ENCODE results near the gene MRPL38.
A peak's percentile ranks its signal among the peaks of the same experiment; 100 is the strongest.

Gene MRPL38

GRCh38 chr17:75909051-75909811, 4.5 kb upstream of the MRPL38 start:
- Histone ChIP-seq H3K9me3 (ENCODE audit: insufficient read depth, low read length, severe bottlenecking) (no peaks in the 10 kb centered on the region), H3K27me3 (ENCODE audit: insufficient read depth, low read length, poor library complexity) (no peaks in the 10 kb centered on the region), H3K27ac (ENCODE audit: low read length) (no peak overlapping the region), H3K4me2 (ENCODE audit: insufficient read depth, low read length) (no peak overlapping the region), H3K4me1 (ENCODE audit: insufficient read depth, low read length) (peaks cover 14% of the 10 kb centered on the region), H3K9ac (ENCODE audit: low read depth, low read length) (no peak overlapping the region), H2AFZ (ENCODE audit: low read depth, low read length) (no peak overlapping the region), H3K4me3 (ENCODE audit: low read depth in 1 of 2, low read length in 2 of 2) (no peak overlapping the region), H4K20me1 (ENCODE audit: insufficient read depth, low read length) (no peaks in the 10 kb centered on the region), H3K79me2 (ENCODE audit: insufficient read depth, low read length) (peaks cover 12% of the 10 kb centered on the region), H3K36me3 (ENCODE audit: insufficient read depth, low read length) (peaks cover 10% of the 10 kb centered on the region)
- TF ChIP-seq CTCF (IDR thresholded peaks at IDR 0.05; ENCODE audit: borderline replicate concordance, extremely low read depth, low read length, poor library complexity, severe bottlenecking): no peak
- no peak for TF ChIP-seq EZH2 (IDR thresholded peaks at IDR 0.05; ENCODE audit: borderline replicate concordance, low read depth, low read length, severe bottlenecking)
- DNase-seq: peak; percentile 56
- ATAC-seq (ENCODE audit: insufficient read depth, low read depth): no peak

- Histone ChIP-seq H3K9ac (ENCODE audit: low read depth, low read length) (no peak overlapping the region), H3K79me2 (ENCODE audit: insufficient read depth, low read length) (peaks cover 22% of the 10 kb centered on the region), H3K36me3 (ENCODE audit: insufficient read depth, low read length) (peaks cover 7% of the 10 kb centered on the region), H3K4me2 (ENCODE audit: insufficient read depth, low read length) (no peak overlapping the region), H3K4me3 (ENCODE audit: low read depth in 1 of 2, low read length in 2 of 2) (no peak overlapping the region), H3K4me1 (ENCODE audit: insufficient read depth, low read length) (peaks cover 24% of the 10 kb centered on the region), H3K9me3 (ENCODE audit: insufficient read depth, low read length, severe bottlenecking) (no peaks in the 10 kb centered on the region), H2AFZ (ENCODE audit: low read depth, low read length) (no peak overlapping the region), H3K27ac (ENCODE audit: low read length) (no peak overlapping the region), H4K20me1 (ENCODE audit: insufficient read depth, low read length) (no peaks in the 10 kb centered on the region), H3K27me3 (ENCODE audit: insufficient read depth, low read length, poor library complexity) (no peaks in the 10 kb centered on the region)
- TF ChIP-seq EZH2 (IDR thresholded peaks at IDR 0.05; ENCODE audit: borderline replicate concordance, low read depth, low read length, severe bottlenecking): no peak
- TF ChIP-seq CTCF (IDR thresholded peaks at IDR 0.05; ENCODE audit: borderline replicate concordance, extremely low read depth, low read length, poor library complexity, severe bottlenecking): no peak
- no peak for ATAC-seq (ENCODE audit: insufficient read depth, low read depth)
- DNase-seq: no peak
These were observed 3.5 kb upstream of the MRPL38 start for GRCh38 chr17:75908201-75908600.

GRCh38 chr17:75906143-75906884, 1.6 kb upstream of the MRPL38 start:
- H4K20me1 ChIP-seq (ENCODE audit: insufficient read depth, low read length): no peaks in the 10 kb centered on the region
- no peak for DNase-seq
- no peaks in the 10 kb centered on the region for H3K27me3 ChIP-seq (ENCODE audit: insufficient read depth, low read length, poor library complexity)
- peaks cover 20% of the 10 kb centered on the region for H3K36me3 ChIP-seq (ENCODE audit: insufficient read depth, low read length)
- peak overlapping the region; percentile 87; the same call in 1 of the 2 replicates for H3K4me2 ChIP-seq (ENCODE audit: insufficient read depth, low read length)
- H3K27ac ChIP-seq (ENCODE audit: low read length): peak overlapping the region; percentile 56
- no peak for ATAC-seq (ENCODE audit: insufficient read depth, low read depth)
- TF ChIP-seq EZH2 (IDR thresholded peaks at IDR 0.05; ENCODE audit: borderline replicate concordance, low read depth, low read length, severe bottlenecking): no peak
- no peak for TF ChIP-seq CTCF (IDR thresholded peaks at IDR 0.05; ENCODE audit: borderline replicate concordance, extremely low read depth, low read length, poor library complexity, severe bottlenecking)
- peaks cover 27% of the 10 kb centered on the region for H3K79me2 ChIP-seq (ENCODE audit: insufficient read depth, low read length)
- no peaks in the 10 kb centered on the region for H3K9me3 ChIP-seq (ENCODE audit: insufficient read depth, low read length, severe bottlenecking)
- peak overlapping the region in 1 of 2 experiments; percentile 85; a peak in 1 of 4 replicates for H3K4me3 ChIP-seq (ENCODE audit: low read depth in 1 of 2, low read length in 2 of 2)
- peak overlapping the region; percentile 64 for H2AFZ ChIP-seq (ENCODE audit: low read depth, low read length)
- peak overlapping the region; percentile 81 for H3K9ac ChIP-seq (ENCODE audit: low read depth, low read length)
- H3K4me1 ChIP-seq (ENCODE audit: insufficient read depth, low read length): peaks cover 29% of the 10 kb centered on the region

Measured in DND-41 (cell line).